HCT116 (cell line): Measurements from ENCODE around the gene NOSIP. TPM values are rescaled to one million over a fixed set of nuclear protein-coding genes. Genes with fewer than 3 reads are reported as not detected.

Source experiments
- ATAC-seq: fragments of 200-7000 bp; cut with Tn5 transposase; 2 replicates; pipeline ENCODE4 v1.9.1; 2020; ENCODE audit warnings: mild to moderate bottlenecking, moderate library complexity
- BruUV-seq: library from RNA; stranded (reverse); fragments of 400-500 nt; replicated peaks from 2 replicates; lab custom pipeline; 2021; lab: Mats Ljungman, UMichigan
- CTCF ChIA-PET: fragments of 300-600 bp; sonication (Branson Sonifier 250); formaldehyde crosslinking; loops from one replicate; lab custom pipeline; 2021; ENCODE audit warnings: antibody characterized with exemption; lab: Charles Lee
- POLR2A ChIA-PET: fragments of 300-600, 350-600 bp; sonication (Branson Sonifier 250); formaldehyde crosslinking; loops from one replicate; lab custom pipeline; 2021; ENCODE audit warnings: antibody characterized with exemption; lab: Charles Lee
- RAD21 ChIA-PET, 2 experiments: fragments of 300-600 bp; sonication (Branson Sonifier 250); formaldehyde crosslinking; loops; one replicate each; lab custom pipeline; 2023; ENCODE audit warnings: low total read pairs in 2 of 2; ENCODE audit not compliant: uncharacterized antibody in 2 of 2, unreplicated experiment in 2 of 2, low non-redundant PET in 1 of 2; lab: Charles Lee
- DNase-seq: peaks from one replicate; pipeline ENCODE4 v3.0.0-alpha.2; 2010; ENCODE audit warnings: low read depth, low spot score
- H2AFZ ChIP-seq: fragments of 200-600 bp; shearing (Covaris generic), sonication (generic); 2 replicates; pipeline ENCODE4 v1.6.1; 2017; ENCODE audit warnings: low read depth, mixed run types, mixed read lengths, antibody characterized with exemption, low read length; ENCODE audit not compliant: poor library complexity, severe bottlenecking
- H3K27ac ChIP-seq: 2 replicates; pipeline ENCODE4 v1.5.1; 2012; ENCODE audit warnings: low read depth, low read length
- H3K27me3 ChIP-seq: fragments of 200-600 bp; sonication (generic); 2 replicates; pipeline ENCODE4 v1.6.1; 2016; ENCODE audit warnings: mixed run types, low read length, mixed read lengths; ENCODE audit not compliant: insufficient read depth
- H3K36me3 ChIP-seq, 2 experiments: fragments of 200-500 bp in 1 of 2; fragments of 200-600 bp in 1 of 2; sonication (Bioruptor generic) in 1 of 2; sonication (generic) in 1 of 2; 2 replicates each; pipeline versions ENCODE4 v1.5.1 to v1.6.1; 2014 to 2016; ENCODE audit warnings: low read length in 2 of 2, inconsistent platforms in 1 of 2, mixed read lengths in 1 of 2, mixed run types in 1 of 2; ENCODE audit not compliant: insufficient read depth in 2 of 2, control insufficient read depth in 1 of 2
- H3K4me1 ChIP-seq, 2 experiments: fragments of 200-600 bp in 1 of 2; sonication (generic) in 1 of 2; 2 replicates each; pipeline versions ENCODE4 v1.5.1 to v1.6.1; 2012 to 2017; ENCODE audit warnings: low read length in 2 of 2, inconsistent platforms in 1 of 2, mild to moderate bottlenecking in 1 of 2, mixed read lengths in 1 of 2, mixed run types in 1 of 2, moderate library complexity in 1 of 2; ENCODE audit not compliant: insufficient read depth in 2 of 2, control insufficient read depth in 1 of 2
- H3K4me2 ChIP-seq: fragments of 200-600 bp; sonication (generic); 2 replicates; pipeline ENCODE4 v1.6.1; 2017; ENCODE audit warnings: mixed run types, low read length, mixed read lengths
- H3K4me3 ChIP-seq, 2 experiments: fragments of 200-600 bp in 1 of 2; sonication (generic) in 1 of 2; replicated peaks in 1 of 2; 2 replicates each; pipeline ENCODE4 v1.5.1; 2011 to 2016; ENCODE audit warnings: low read length in 2 of 2, control low read depth in 1 of 2, low read depth in 1 of 2, mild to moderate bottlenecking in 1 of 2, mixed read lengths in 1 of 2, mixed run types in 1 of 2
- H3K79me2 ChIP-seq: fragments of 200-600 bp; sonication (generic); 2 replicates; pipeline ENCODE4 v1.6.1; 2017; ENCODE audit warnings: mild to moderate bottlenecking, mixed run types, low read length, moderate library complexity, mixed read lengths; ENCODE audit not compliant: insufficient read depth
- H3K9ac ChIP-seq: fragments of 200-600 bp; sonication (generic); 2 replicates; pipeline ENCODE4 v1.6.1; 2016; ENCODE audit warnings: low read length, mixed read lengths
- H3K9me2 ChIP-seq: fragments of 200-600 bp; sonication (generic), shearing (Covaris generic); 2 replicates; pipeline ENCODE4 v1.6.1; 2017; ENCODE audit warnings: mixed run types, mild to moderate bottlenecking, moderate library complexity; ENCODE audit not compliant: insufficient read depth
- H3K9me3 ChIP-seq, 2 experiments: fragments of 200-500 bp in 1 of 2; fragments of 200-600 bp in 1 of 2; sonication (Bioruptor generic) in 1 of 2; sonication (generic) in 1 of 2; 2 replicates each; pipeline ENCODE4 v1.6.1; 2014 to 2017; ENCODE audit warnings: low read length in 2 of 2, mixed read lengths in 2 of 2, inconsistent platforms in 1 of 2, low read depth in 1 of 2, mild to moderate bottlenecking in 1 of 2, mixed run types in 1 of 2, moderate library complexity in 1 of 2; ENCODE audit not compliant: control insufficient read depth in 1 of 2, insufficient read depth in 1 of 2
- H4K20me1 ChIP-seq: fragments of 200-600 bp; sonication (generic), shearing (Covaris generic); 2 replicates; pipeline ENCODE4 v1.6.1; 2017; ENCODE audit warnings: mixed run types, mild to moderate bottlenecking, moderate library complexity; ENCODE audit not compliant: insufficient read depth
- CTCF ChIP-seq, 3 experiments: fragments of 200-600 bp in 1 of 3; sonication (generic) in 1 of 3; IDR thresholded peaks in 2 of 3; conservative IDR thresholded peaks in 1 of 3; 2 replicates each; pipeline ENCODE4 v1.5.1; 2012 to 2017; ENCODE audit warnings: low read depth in 2 of 3, low read length in 2 of 3, antibody characterized with exemption in 1 of 3, borderline replicate concordance in 1 of 3, control low read depth in 1 of 3, mild to moderate bottlenecking in 1 of 3, mixed read lengths in 1 of 3, mixed run types in 1 of 3, moderate library complexity in 1 of 3; ENCODE audit not compliant: insufficient read depth in 1 of 3
- EGR1 ChIP-seq: IDR thresholded peaks from 2 replicates; pipeline ENCODE4 v1.6.1; 2012; ENCODE audit warnings: low read depth
- ELF1 ChIP-seq: IDR thresholded peaks from 2 replicates; pipeline ENCODE4 v1.6.1; 2012; ENCODE audit warnings: low read depth, borderline replicate concordance
- EZH2 ChIP-seq: fragments of 200-600 bp; sonication (generic); IDR thresholded peaks from 2 replicates; pipeline ENCODE4 v1.6.1; 2017; ENCODE audit warnings: antibody characterized with exemption, mixed run types
- RAD21 ChIP-seq: IDR thresholded peaks from 2 replicates; pipeline ENCODE4 v1.6.1; 2012; ENCODE audit warnings: low read depth, mild to moderate bottlenecking
- REST ChIP-seq: IDR thresholded peaks from 2 replicates; pipeline ENCODE4 v1.6.1; 2012; ENCODE audit warnings: low read depth
- SP1 ChIP-seq: IDR thresholded peaks from 2 replicates; pipeline ENCODE4 v1.6.1; 2012; ENCODE audit warnings: low read depth
- SRF ChIP-seq: IDR thresholded peaks from 2 replicates; pipeline ENCODE4 v1.6.1; 2012; ENCODE audit warnings: low read depth
- intact Hi-C: fragments of 100-400 bp; cut with micrococcal nuclease; formaldehyde crosslinking; loops from 2 replicates; pipeline ENCODE4 v1.10.0; 2022
- total RNA-seq: library from RNA; stranded (reverse); gene quantifications from one replicate; pipeline ENCODE4 v1.2.1, GENCODE V29; 2021; ENCODE audit not compliant: unreplicated experiment
- TF ChIP-seq, protein P1 (sequence below): IDR thresholded peaks from 2 replicates; pipeline ENCODE4 v1.6.1; 2012

The NOSIP gene
- total RNA-seq, 1 experiment from 2014 or later: 133 TPM

DNA sequence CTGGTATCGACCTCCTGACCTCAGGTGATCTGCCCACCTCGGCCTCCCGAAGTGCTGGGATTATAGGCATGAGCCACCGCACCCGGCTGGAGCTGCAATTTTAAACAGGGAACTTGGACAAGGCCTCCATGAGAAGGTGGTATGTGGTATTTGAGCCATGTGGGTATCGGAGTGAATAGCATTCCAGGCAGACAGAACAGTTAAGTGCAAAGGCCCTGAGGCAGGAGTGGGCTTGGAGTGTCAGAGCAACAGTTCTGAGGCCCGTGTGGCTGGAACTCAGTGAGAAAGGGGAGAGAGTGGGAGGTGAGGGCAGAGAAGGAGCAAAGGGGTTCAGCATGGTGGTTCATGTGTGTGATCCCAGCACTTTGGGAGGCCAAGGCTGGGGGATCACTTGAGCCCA is 49.6 kb downstream of the NOSIP start:
- no TSS peak for BruUV-seq
- Histone ChIP-seq H3K4me1 (peaks cover 0 to 10% of the 10 kb centered on the region in 2 experiments; a peak in 1 of 4 replicates), H3K9me2 (no peaks in the 10 kb centered on the region), H2AFZ (no peak overlapping the region), H4K20me1 (no peaks in the 10 kb centered on the region), H3K4me3 (no peak overlapping the region), H3K9ac (no peak overlapping the region), H3K79me2 (no peaks in the 10 kb centered on the region), H3K27ac (no peak overlapping the region), H3K27me3 (no peaks in the 10 kb centered on the region), H3K36me3 (no peaks in the 10 kb centered on the region), H3K9me3 (no peaks in the 10 kb centered on the region), H3K4me2 (no peak overlapping the region)
- ChIA-PET POLR2A (no interaction called here), RAD21 (no interaction called here), CTCF (no interaction called here)
- intact Hi-C loops: no loop called here
- ATAC-seq (no peak), DNase-seq (no peak)
- TF ChIP-seq, protein P1, sequence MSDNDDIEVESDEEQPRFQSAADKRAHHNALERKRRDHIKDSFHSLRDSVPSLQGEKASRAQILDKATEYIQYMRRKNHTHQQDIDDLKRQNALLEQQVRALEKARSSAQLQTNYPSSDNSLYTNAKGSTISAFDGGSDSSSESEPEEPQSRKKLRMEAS: no peak
- TF ChIP-seq ELF1 (no peak), RAD21 (no peak)

- Histone ChIP-seq H3K9me3 (no peaks in the 10 kb centered on the region), H3K27me3 (no peaks in the 10 kb centered on the region), H3K27ac (no peak overlapping the region), H2AFZ (no peak overlapping the region), H4K20me1 (no peaks in the 10 kb centered on the region), H3K4me2 (no peak overlapping the region), H3K79me2 (no peaks in the 10 kb centered on the region), H3K4me1 (peaks cover 0 to 2% of the 10 kb centered on the region in 2 experiments; a peak in 1 of 4 replicates), H3K9me2 (no peaks in the 10 kb centered on the region), H3K36me3 (no peaks in the 10 kb centered on the region), H3K4me3 (no peak overlapping the region), H3K9ac (no peak overlapping the region)
- no TSS peak for BruUV-seq
- DNase-seq (no peak), ATAC-seq (no peak)
- TF ChIP-seq, protein P1: no peak
- TF ChIP-seq EGR1 (no peak), SP1 (no peak), CTCF (IDR thresholded peaks at IDR 0.05 in 2 of 3, conservative IDR thresholded peaks at IDR 0.05 in 1 of 3; ENCODE audit: borderline replicate concordance in 1 of 3, insufficient read depth in 1 of 3, low read depth in 2 of 3, low read length in 2 of 3) (no peak), SRF (no peak), REST (no peak), EZH2 (no peak)
- intact Hi-C loops: no loop called here
- CTCF ChIA-PET: no interaction called here
- POLR2A ChIA-PET: no interaction called here
- RAD21 ChIA-PET: no interaction called here
Measured at GRCh38 chr19:49528211-49528771, 52.1 kb downstream of the NOSIP start.
